AG09319 (cell line): ENCODE measurements around the gene STRAP.
A peak's percentile ranks its signal among the peaks of the same experiment; 100 is the strongest.

Source experiments
- DNase-seq: peaks from one replicate; pipeline ENCODE4 v3.0.0-alpha.2; 2010; ENCODE audit warnings: low read depth; ENCODE audit errors: extremely low read depth
- CTCF ChIP-seq: IDR thresholded peaks from 2 replicates; pipeline ENCODE4 v1.5.1; 2011; ENCODE audit warnings: low read depth, mild to moderate bottlenecking, inconsistent platforms, low read length, moderate library complexity

The STRAP gene

GRCh38 chr12:15848606-15849005, 33.6 kb upstream of the STRAP start:
- TF ChIP-seq CTCF, result no peak
- DNase-seq, result no peak

- DNase-seq, result no peak
- no peak for TF ChIP-seq CTCF
Measured at GRCh38 chr12:15851045-15851620, 31.1 kb upstream of the STRAP start.

- TF ChIP-seq CTCF, result no peak
- no peak for DNase-seq
Measured at GRCh38 chr12:15851919-15852318, 30.3 kb upstream of the STRAP start.

- TF ChIP-seq CTCF, result no peak
- DNase-seq, result peak; percentile 44
Measured at GRCh38 chr12:15852383-15852782, 29.8 kb upstream of the STRAP start.

- no peak for DNase-seq
- TF ChIP-seq CTCF, result no peak
Measured at GRCh38 chr12:15853877-15854276, 28.3 kb upstream of the STRAP start.

- no peak for DNase-seq
- no peak for TF ChIP-seq CTCF
Measured at GRCh38 chr12:15854916-15855315, 27.3 kb upstream of the STRAP start.

- DNase-seq, result no peak
- no peak for TF ChIP-seq CTCF
Measured at GRCh38 chr12:15855646-15856045, 26.5 kb upstream of the STRAP start.
